Hindlimb muscle (tissue), 1 donor: ENCODE results near the gene GPR62. TPM values are rescaled to one million over a fixed set of nuclear protein-coding genes. Genes with fewer than 3 reads are reported as not detected.

Experiments
- DNase-seq: peaks from one replicate; pipeline ENCODE4 v3.0.0-alpha.2; 2013
- polyA plus RNA-seq: library from polyadenylated mRNA; unstranded; fragments of 120-200 nt; gene quantifications from one replicate; pipeline ENCODE4 v1.2.1, GENCODE V29; 2013; ENCODE audit not compliant: insufficient read length

GPR62 gene
- polyA plus RNA-seq, 1 donor: 0.67 TPM

DNA sequence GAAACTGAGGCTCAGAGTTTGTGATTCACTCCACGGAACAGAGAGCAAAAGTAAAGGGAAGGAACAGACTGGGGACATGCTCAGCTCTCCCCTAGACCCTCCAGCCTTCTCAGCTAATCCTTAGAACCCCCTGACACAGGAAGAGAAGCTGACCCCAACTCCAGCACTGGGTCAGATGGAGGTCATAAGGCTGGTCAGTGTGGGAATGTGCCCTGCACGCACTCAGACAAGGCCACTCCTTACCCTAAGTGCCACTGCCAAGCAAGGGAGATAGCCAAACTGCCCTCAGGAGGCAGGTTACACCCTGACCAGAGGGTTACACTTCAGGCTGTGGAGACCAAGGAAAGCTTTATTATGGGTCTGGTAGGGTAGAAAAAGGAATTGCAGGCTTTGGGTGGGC lies 39.3 kb downstream of the GPR62 start:
- no peak for DNase-seq

GRCh38 chr3:51995346-51996163 lies 40.4 kb downstream of the GPR62 start, which contains the start of gene RPL29:
Gene RPL29 (minus strand): TSS chr3:51995895. CDS start chr3:51995461, 434 bp downstream.
- DNase-seq: peak; percentile 95

GRCh38 chr3:51997172-51997571 lies 42.0 kb downstream of the GPR62 start:
- DNase-seq: no peak

DNA sequence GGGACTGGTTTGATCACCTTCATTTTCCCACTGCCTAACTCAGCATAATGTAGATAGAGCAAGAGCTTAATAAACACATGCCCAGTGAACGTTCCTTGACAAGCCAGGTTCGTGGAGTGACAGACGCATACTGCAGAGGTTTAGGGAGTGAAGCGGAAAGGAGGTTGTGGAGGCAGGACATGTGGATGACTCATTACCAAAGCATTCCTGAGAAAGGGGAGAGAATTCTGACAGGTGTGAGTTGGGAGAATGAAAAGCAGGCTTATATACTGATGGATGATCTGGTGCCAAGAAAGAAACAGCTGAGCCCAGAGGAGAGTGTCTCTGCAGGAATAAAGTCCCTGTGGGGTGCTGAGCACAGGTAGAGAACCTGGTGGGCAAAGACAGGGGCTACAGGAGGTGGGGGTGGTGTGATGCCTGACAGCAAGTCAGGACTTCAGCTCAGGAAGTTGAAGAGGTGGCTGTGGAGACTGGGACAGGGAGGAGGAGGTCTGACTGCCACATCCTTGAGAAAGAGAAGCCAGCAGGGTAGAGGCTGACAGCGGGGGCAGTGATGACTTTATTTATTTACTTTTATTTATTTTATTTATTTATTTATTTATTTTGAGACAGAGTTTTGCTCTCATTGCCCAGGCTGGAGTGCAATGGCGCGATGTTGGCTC lies 42.9 kb downstream of the GPR62 start:
- no peak for DNase-seq

- DNase-seq: no peak
Observed at GRCh38 chr3:51998774-51999173, 43.6 kb downstream of the GPR62 start.

GRCh38 chr3:51999846-52000245 lies 44.7 kb downstream of the GPR62 start:
- no peak for DNase-seq

GRCh38 chr3:52001443-52001974 lies 46.3 kb downstream of the GPR62 start:
- DNase-seq: peak; percentile 76

- no peak for DNase-seq
Observed at GRCh38 chr3:52002748-52003147, 47.6 kb downstream of the GPR62 start.

DNA sequence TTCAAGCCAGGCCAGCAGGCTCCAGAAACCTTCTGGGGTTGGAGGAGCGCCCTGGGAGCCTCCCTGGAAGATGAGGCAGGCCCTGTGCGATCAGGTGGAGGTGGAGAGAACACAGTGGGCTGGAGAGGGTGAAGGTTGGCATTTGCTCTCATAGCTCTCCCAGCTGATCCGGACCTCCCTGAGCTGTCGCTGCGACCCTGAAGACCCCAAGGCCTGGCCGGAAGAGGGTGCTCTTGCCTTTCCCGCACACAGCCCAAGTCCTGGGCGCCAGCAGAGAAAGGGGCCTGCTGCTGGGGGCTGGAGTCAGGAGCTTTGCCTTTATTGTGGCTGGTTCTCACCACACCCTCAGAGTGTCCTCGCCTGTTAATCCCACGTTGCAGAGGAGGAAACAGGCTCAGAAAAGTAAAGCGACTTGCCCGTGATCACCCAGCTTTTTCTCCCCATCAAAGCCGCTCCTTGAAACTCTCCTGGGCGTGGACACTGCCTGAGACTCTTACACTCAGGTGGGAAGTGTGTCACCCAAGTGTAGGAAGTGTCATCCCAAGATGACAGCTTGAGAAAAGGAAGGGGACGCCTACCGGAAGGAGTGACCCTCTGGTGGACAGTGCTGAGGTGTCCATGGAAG lies 49.1 kb downstream of the GPR62 start:
- DNase-seq: peak; percentile 74

- DNase-seq: no peak
Observed at GRCh38 chr3:52004906-52005395, 49.8 kb downstream of the GPR62 start.

GRCh38 chr3:52005571-52005986 lies 50.4 kb downstream of the GPR62 start:
- peak; percentile 53 for DNase-seq

DNA sequence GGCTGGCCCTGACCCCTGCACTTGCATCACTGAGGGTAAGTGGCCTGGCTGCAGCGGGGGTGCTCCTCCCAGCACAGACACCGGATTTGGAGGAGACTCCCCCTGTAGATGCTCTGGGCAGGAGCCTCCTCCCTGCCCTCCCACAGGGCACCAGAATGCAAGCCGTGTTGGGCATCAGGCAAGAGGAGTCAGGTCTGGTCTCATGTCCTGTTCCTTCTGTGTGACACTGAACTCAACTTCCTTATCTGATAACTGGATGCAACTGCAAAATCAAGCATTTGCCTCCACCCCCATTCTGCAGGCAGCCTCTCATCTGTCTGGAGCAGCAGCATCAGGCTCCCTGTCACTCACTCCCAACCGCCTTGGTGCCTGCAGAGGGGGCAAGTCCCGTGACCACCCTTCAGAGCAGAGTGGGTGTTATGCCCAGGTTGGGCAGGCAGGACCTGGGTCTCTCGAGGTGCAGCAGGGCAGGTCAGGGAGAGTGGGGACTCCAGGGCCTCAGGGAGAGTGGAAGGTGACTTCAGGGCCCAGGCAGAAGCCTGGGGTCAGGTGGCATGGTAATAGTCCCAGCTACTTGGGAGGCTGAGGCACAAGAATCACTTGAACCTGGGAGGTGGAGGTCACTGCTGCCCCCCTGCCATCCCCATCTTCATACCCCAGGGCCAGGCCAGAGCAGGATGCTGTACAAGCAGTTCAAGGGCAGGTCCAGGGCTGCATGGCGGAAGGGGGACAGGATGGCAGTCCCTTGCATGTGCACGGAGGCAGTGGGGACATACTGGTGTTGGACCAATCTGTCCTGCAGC lies 51.0 kb downstream of the GPR62 start:
- no peak for DNase-seq

DNA sequence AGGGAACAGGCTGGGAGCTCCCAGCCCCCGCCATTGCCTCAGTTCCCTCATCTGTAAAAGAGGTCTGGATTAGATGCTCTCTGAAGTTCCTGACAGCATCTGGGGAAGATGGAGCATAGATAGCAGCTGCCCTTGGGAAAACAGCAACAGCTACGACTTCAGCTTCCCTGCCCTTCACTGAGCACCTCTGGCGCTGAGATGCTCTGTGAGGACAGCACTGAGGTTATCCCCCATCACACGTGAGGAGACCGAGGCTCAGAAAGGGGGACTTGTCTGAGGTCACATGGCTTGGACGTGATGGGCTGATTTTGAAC lies 51.6 kb downstream of the GPR62 start:
- no peak for DNase-seq

Other genes starting within 250 kb of the GPR62 start
- 0.43 TPM for gene GRM2, start 248.3 kb upstream of the GPR62 start, polyA plus RNA-seq
- gene IQCF6, start 176.1 kb upstream of the GPR62 start, polyA plus RNA-seq: not detected
- gene IQCF2, start 93.8 kb upstream of the GPR62 start, polyA plus RNA-seq: not detected
- not detected for gene IQCF5, start 79.8 kb upstream of the GPR62 start, polyA plus RNA-seq
- gene IQCF1, start 52.0 kb upstream of the GPR62 start, polyA plus RNA-seq: not detected
- gene RRP9, start 13.5 kb upstream of the GPR62 start, polyA plus RNA-seq: 15.9 TPM
- 7.4 TPM for gene PARP3, start 13.0 kb upstream of the GPR62 start, polyA plus RNA-seq
- 64.7 TPM for gene PCBP4, start 12.1 kb downstream of the GPR62 start, polyA plus RNA-seq
- gene ABHD14B, start 18.7 kb downstream of the GPR62 start, polyA plus RNA-seq: 22.3 TPM
- gene ABHD14A, start 19.7 kb downstream of the GPR62 start, polyA plus RNA-seq: 14.7 TPM
- 19.3 TPM for gene ACY1, start 28.2 kb downstream of the GPR62 start, polyA plus RNA-seq
- gene RPL29, start 40.5 kb downstream of the GPR62 start, polyA plus RNA-seq: 3,089 TPM
- gene DUSP7, start 101.2 kb downstream of the GPR62 start, polyA plus RNA-seq: 18.3 TPM
- 4.2 TPM for gene POC1A, start 199.0 kb downstream of the GPR62 start, polyA plus RNA-seq
- 30.2 TPM for gene ALAS1, start 242.8 kb downstream of the GPR62 start, polyA plus RNA-seq